C4-2B (cell line): ENCODE data around the gene ARCN1.

Source experiments
- ZFX ChIP-seq: fragments of 450-650 bp; IDR thresholded peaks from 2 replicates; pipeline ENCODE4 v1.6.1; 2017
- TF ChIP-seq, protein P1 (sequence below): fragments of 450-650 bp; conservative IDR thresholded peaks from 2 replicates; pipeline ENCODE4 v1.5.1; 2017; ENCODE audit warnings: mild to moderate bottlenecking

DNA sequence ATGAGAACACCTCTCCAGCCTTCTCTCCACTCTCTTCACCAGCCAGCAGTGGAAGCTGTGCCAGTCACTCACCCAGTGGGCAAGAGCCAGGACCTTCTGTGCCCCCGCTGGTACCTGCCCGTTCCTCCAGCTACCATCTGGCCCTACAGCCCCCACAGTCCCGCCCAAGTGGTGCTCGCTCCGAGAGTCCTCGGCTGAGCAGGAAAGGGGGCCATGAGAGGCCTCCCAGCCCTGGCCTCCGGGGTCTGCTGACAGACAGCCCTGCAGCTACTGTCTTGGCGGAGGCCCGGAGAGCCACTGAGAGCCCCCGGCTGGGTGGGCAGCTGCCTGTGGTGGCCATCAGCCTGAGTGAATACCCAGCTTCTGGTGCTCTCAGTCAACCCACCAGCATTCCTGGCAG is 55.4 kb downstream of the ARCN1 start:
- TF ChIP-seq, protein P1, sequence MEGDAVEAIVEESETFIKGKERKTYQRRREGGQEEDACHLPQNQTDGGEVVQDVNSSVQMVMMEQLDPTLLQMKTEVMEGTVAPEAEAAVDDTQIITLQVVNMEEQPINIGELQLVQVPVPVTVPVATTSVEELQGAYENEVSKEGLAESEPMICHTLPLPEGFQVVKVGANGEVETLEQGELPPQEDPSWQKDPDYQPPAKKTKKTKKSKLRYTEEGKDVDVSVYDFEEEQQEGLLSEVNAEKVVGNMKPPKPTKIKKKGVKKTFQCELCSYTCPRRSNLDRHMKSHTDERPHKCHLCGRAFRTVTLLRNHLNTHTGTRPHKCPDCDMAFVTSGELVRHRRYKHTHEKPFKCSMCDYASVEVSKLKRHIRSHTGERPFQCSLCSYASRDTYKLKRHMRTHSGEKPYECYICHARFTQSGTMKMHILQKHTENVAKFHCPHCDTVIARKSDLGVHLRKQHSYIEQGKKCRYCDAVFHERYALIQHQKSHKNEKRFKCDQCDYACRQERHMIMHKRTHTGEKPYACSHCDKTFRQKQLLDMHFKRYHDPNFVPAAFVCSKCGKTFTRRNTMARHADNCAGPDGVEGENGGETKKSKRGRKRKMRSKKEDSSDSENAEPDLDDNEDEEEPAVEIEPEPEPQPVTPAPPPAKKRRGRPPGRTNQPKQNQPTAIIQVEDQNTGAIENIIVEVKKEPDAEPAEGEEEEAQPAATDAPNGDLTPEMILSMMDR, result no peak
- no peak for TF ChIP-seq ZFX
